Measurements from ENCODE around the gene NOL4L. TPM values are rescaled to one million over a fixed set of nuclear protein-coding genes. Genes with fewer than 3 reads are reported as not detected.
"Not testable (repeated sequence)": the region's sequence is repeated elsewhere in the genome, so short reads cannot be mapped to it uniquely, and the experiment has no call there.

The NOL4L gene
- total RNA-seq, 1 donor from 2014 or later: 44.1 TPM

GRCh38 chr20:32467506-32468312 is 117.4 kb downstream of the NOL4L start:
- H3K4me3 ChIP-seq (ENCODE audit: low read depth, low read length): no peak overlapping the region
- DNase-seq (ENCODE audit: low read depth): no peak
- TF ChIP-seq, protein P1, sequence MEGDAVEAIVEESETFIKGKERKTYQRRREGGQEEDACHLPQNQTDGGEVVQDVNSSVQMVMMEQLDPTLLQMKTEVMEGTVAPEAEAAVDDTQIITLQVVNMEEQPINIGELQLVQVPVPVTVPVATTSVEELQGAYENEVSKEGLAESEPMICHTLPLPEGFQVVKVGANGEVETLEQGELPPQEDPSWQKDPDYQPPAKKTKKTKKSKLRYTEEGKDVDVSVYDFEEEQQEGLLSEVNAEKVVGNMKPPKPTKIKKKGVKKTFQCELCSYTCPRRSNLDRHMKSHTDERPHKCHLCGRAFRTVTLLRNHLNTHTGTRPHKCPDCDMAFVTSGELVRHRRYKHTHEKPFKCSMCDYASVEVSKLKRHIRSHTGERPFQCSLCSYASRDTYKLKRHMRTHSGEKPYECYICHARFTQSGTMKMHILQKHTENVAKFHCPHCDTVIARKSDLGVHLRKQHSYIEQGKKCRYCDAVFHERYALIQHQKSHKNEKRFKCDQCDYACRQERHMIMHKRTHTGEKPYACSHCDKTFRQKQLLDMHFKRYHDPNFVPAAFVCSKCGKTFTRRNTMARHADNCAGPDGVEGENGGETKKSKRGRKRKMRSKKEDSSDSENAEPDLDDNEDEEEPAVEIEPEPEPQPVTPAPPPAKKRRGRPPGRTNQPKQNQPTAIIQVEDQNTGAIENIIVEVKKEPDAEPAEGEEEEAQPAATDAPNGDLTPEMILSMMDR (conservative IDR thresholded peaks at IDR 0.05; ENCODE audit: low read depth, low read length): no peak

GRCh38 chr20:32466739-32467505 is 118.2 kb downstream of the NOL4L start:
- TF ChIP-seq, protein P1 (conservative IDR thresholded peaks at IDR 0.05; ENCODE audit: low read depth, low read length): no peak
- no peak for DNase-seq (ENCODE audit: low read depth)

DNA sequence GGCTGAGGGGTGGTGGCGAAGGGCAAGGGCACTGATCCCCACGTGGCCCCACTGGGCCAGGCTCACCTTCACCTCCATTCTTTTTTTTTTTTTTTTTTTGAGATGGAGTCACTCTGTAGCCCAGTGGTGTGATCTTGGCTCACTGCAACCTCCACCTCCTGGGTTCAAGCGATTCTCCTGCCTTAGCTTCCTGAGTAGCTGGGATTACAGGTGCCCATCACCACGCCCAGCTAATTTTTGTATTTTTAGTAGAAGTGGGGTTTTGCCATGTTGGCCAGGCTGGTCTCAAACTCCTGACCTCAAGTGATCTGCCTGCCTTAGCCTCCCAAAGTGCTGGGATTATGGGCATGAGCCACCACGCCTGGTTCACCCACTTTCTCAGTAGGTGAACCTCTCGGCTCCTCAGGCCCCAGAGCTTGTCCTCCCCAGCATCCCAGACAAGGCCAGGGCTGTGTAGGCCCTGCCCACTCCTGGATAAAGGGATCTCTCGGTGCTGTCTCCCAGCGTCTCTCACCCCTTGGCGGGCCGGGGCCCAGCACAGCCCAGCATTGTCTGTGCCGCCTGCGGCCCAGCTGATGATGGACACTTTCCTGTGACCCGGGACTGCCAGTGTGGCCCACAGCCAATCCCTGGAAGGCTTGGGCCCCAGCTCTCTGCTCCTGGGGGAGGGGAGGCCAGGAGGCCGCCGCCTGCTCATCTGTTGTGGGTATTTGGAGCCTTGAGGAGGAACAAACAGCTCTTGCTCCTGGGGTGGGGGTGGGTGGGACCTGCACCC is 119.0 kb downstream of the NOL4L start:
- not testable (repeated sequence) for DNase-seq (ENCODE audit: low read depth)
- peak overlapping the region; percentile 30 for H3K4me3 ChIP-seq (ENCODE audit: low read depth, low read length)

More at GRCh38 chr20:32466739-32467505, 118.2 kb downstream of the NOL4L start:
- no peak overlapping the region for H3K4me3 ChIP-seq (ENCODE audit: low read depth, low read length)

GRCh38 chr20:32465092-32465900 is 119.8 kb downstream of the NOL4L start:
- TF ChIP-seq, protein P1 (conservative IDR thresholded peaks at IDR 0.05; ENCODE audit: low read depth, low read length): no peak
- H3K4me3 ChIP-seq (ENCODE audit: low read depth, low read length): peak overlapping the region; percentile 30
- DNase-seq (ENCODE audit: low read depth): peak; percentile 51

- no peak overlapping the region for H3K4me3 ChIP-seq (ENCODE audit: low read depth, low read length)
- TF ChIP-seq, protein P1 (conservative IDR thresholded peaks at IDR 0.05; ENCODE audit: low read depth, low read length): no peak
Measured at GRCh38 chr20:32464401-32465091, 120.6 kb downstream of the NOL4L start.

DNA sequence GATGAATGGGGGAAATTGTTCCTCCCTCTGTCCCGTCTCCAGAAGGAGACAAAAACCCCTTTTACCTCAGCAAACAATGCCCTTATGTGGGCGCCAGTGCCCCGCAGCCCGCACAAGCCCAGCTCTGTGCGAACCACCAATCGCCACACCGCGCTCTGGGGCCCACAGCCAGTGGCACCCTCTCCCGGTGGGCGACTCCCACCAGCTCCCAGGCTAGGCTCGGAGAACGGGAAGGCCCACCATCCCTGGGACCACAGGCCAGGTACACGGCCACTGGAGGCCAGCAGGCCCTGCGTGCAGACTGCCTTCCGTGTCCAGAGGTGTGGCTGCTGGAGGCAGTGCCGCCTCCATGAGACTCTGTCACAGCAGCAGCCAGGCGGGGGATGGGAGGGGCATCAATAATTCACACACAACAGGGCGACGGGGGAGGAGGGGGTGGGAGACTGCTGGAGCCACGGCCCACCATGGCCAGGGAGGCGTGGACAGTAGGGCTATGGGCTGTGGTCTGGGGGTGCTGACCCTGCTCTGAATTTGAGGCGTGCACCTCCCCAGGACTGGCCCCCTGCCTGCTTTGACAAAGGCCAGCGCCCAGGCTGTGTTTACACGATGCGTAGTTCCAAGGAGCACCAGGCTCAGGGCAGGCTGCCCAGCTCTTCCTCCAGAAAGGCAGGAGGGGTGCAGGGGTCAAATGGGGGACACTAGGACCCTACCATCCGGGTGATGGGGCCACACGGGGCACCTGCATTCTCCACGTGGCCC is 121.3 kb downstream of the NOL4L start:
- no peak overlapping the region for H3K4me3 ChIP-seq (ENCODE audit: low read depth, low read length)
- TF ChIP-seq, protein P1 (conservative IDR thresholded peaks at IDR 0.05; ENCODE audit: low read depth, low read length): no peak

More at GRCh38 chr20:32464401-32465091, 120.6 kb downstream of the NOL4L start:
- no peak for DNase-seq (ENCODE audit: low read depth)

More for the DNA sequence above, 121.3 kb downstream of the NOL4L start:
- DNase-seq (ENCODE audit: low read depth): no peak
